Measurements from ENCODE around the gene SERPINB1. TPM values are rescaled to one million over a fixed set of nuclear protein-coding genes. Genes with fewer than 3 reads are reported as not detected.

The SERPINB1 gene
- total RNA-seq, 1 experiment from 2014 or later, result 2.3 TPM

- peaks cover 3% of the 10 kb centered on the region; the same call in 1 of the 2 replicates for H3K36me3 ChIP-seq
- H3K4me1 ChIP-seq, result peaks cover 20% of the 10 kb centered on the region
- H3K27ac ChIP-seq, result no peak overlapping the region
- H3K4me3 ChIP-seq, result no peak overlapping the region
- H3K9me3 ChIP-seq (replicated peaks), result no peaks in the 10 kb centered on the region
- H3K27me3 ChIP-seq, result no peaks in the 10 kb centered on the region
- DNase-seq, result no peak
Measured at GRCh38 chr6:2791450-2791974, 50.2 kb downstream of the SERPINB1 start.

DNA sequence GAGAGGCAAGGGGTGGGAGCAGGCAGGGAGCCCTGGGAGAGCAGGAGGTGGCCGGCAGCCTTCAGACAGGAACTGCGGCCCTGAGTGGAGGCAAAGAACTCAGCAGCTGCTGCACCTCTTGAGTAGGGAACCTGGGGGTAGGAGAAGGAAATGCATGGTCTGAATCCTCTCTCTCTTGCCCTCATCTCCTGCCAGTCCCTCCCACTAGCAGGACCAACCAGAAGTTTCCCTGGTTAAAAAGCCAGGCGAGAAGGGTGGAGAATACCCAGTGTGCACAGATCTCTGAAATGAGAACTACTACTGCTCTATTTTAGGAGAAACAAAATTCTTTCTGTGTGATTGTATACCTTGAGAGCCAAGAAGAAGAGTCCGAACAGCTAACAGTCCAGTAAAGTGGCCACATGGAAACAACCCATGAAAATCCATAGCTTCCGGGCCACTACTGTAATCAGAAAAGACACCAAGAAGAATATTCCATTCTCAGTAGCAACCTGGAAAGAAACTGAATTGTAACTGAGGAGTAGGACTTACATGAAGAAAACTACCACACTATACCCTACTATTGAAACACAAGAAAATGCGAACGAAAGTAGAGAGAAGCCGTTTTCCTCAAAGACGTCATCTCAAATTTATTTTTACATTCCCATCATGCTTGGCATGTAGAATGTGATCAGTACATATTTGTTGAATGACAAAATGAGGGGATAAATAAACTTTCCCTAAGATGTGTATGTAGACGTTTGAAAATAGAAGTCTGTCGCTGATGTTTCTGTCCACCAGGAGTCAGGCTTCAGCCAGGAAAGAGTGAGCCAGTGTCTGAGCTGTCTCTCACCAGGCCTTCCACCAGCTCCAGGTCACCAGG, 50.8 kb downstream of the SERPINB1 start:
- no peak overlapping the region for H3K4me3 ChIP-seq

DNA sequence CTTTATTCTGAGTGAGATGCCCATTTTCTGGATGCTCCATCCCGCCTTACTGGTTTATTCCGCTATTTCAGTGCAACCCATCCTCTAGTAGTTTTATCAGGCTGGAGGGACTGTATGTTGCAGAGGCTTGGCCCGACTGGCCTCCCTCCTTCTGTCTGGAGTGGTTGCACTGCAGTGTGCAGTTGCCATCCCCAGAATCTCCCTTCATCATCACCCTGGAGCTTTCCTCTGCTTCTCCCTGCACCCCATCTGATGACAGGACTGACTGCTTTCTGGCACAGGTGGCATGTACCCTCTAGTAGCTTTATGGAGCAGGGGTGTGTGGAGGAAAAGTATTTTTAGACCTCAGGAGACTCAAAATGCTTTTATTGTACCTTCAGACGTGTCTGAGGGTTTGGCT, 55.4 kb downstream of the SERPINB1 start:
- Histone ChIP-seq H3K36me3 (peaks cover 12% of the 10 kb centered on the region; the same call in 1 of the 2 replicates), H3K27ac (no peak overlapping the region), H3K27me3 (no peaks in the 10 kb centered on the region), H3K4me3 (no peak overlapping the region), H3K9me3 (replicated peaks) (no peaks in the 10 kb centered on the region), H3K4me1 (peaks cover 37% of the 10 kb centered on the region)
- DNase-seq, result no peak

More for the DNA sequence above, 50.8 kb downstream of the SERPINB1 start:
- Histone ChIP-seq H3K36me3 (peaks cover 3% of the 10 kb centered on the region; the same call in 1 of the 2 replicates), H3K27me3 (no peaks in the 10 kb centered on the region), H3K9me3 (replicated peaks) (no peaks in the 10 kb centered on the region), H3K4me1 (peaks cover 20% of the 10 kb centered on the region), H3K27ac (peak overlapping the region; percentile 6; the same call in 1 of the 2 replicates)
- DNase-seq, result peak; percentile 42 to 72

- Histone ChIP-seq H3K27ac (no peak overlapping the region; the same call in 1 of the 2 replicates), H3K4me3 (no peak overlapping the region), H3K9me3 (replicated peaks) (no peaks in the 10 kb centered on the region), H3K4me1 (peaks cover 25% of the 10 kb centered on the region), H3K36me3 (peaks cover 13% of the 10 kb centered on the region; the same call in 1 of the 2 replicates), H3K27me3 (no peaks in the 10 kb centered on the region)
- no peak for DNase-seq
Measured at GRCh38 chr6:2784930-2785329, 56.7 kb downstream of the SERPINB1 start.

- Histone ChIP-seq H3K4me3 (peak overlapping the region; percentile 49), H3K4me1 (peaks cover 20% of the 10 kb centered on the region), H3K27ac (peak overlapping the region; percentile 39), H3K27me3 (no peaks in the 10 kb centered on the region), H3K36me3 (peaks cover 17% of the 10 kb centered on the region; the same call in 1 of the 2 replicates), H3K9me3 (replicated peaks) (no peaks in the 10 kb centered on the region)
- DNase-seq, result peak; percentile 27 to 43
Measured at GRCh38 chr6:2784061-2784460, 57.6 kb downstream of the SERPINB1 start.

DNA sequence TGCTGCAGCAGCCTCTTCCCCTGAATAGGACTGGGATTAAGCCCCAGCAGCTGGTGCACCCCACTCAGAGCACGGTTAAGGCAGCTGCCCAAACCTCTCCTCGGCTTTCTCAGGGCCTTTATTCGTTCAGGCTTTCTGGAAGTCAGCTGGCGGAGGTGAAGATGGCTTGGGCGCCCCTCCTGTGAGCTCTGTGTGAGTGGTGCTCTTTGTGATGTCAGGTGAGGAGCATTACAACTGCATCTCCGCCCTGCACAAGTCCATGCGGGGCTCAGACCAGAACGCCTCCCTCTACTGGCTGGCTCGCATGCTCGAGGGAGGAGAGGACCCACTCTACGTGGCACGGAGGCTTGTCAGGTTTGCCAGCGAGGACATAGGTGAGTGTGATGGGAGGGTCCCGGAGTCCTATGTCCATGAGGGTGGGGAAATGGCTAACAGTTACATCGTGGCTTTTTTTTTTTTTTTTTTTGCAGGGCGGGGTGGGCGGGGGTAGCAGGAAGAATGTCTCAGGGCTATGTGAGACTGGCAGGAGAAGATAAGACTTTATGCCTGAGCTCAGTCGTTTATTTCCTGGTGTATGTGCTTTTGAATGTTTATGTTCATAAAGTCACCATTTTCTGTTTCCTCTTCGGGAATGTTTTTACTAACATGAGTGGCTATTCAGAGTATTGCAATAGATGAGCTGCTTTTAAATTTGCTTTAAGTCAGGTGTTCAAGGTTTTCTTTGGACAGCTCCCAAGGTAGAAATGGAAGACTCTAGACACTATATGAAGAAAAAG, 58.3 kb downstream of the SERPINB1 start:
- H3K27me3 ChIP-seq, result no peaks in the 10 kb centered on the region
- peak overlapping the region; percentile 49 for H3K4me3 ChIP-seq
- no peaks in the 10 kb centered on the region for H3K9me3 ChIP-seq (replicated peaks)
- H3K27ac ChIP-seq, result peak overlapping the region; percentile 89
- peaks cover 17% of the 10 kb centered on the region; the same call in 1 of the 2 replicates for H3K36me3 ChIP-seq
- peak in 1 of 2 experiments; percentile 91 for DNase-seq
- peaks cover 17% of the 10 kb centered on the region for H3K4me1 ChIP-seq

GRCh38 chr6:2782825-2783187, 58.9 kb downstream of the SERPINB1 start:
- H3K4me3 ChIP-seq, result peak overlapping the region; percentile 49
- no peaks in the 10 kb centered on the region for H3K9me3 ChIP-seq (replicated peaks)
- peaks cover 15% of the 10 kb centered on the region; the same call in 1 of the 2 replicates for H3K36me3 ChIP-seq
- H3K27me3 ChIP-seq, result no peaks in the 10 kb centered on the region
- DNase-seq, result peak; percentile 84 to 91
- H3K4me1 ChIP-seq, result peaks cover 17% of the 10 kb centered on the region
- H3K27ac ChIP-seq, result peak overlapping the region; percentile 89

DNA sequence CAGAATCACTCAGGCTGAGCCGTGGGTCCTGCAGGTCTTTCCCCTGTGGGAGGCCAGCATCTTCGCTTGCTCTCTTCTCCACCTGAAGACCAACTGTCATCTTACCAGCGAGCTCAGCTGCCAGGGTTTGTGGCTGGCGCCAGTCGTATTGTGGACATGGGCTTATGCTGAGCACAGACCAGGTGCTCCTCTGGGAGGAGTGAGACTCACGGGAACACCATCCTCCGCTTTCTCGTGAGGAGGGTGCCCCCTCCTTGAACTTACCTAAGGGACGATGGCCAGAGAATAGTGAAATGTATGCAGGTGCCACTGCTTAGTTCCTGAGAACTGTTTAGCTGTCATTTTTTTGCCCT, 59.3 kb downstream of the SERPINB1 start:
- peaks cover 17% of the 10 kb centered on the region for H3K4me1 ChIP-seq
- no peak for DNase-seq
- H3K36me3 ChIP-seq, result peaks cover 16% of the 10 kb centered on the region; the same call in 1 of the 2 replicates

More for the DNA sequence above, 59.3 kb downstream of the SERPINB1 start:
- H3K9me3 ChIP-seq (replicated peaks), result no peaks in the 10 kb centered on the region
- H3K27me3 ChIP-seq, result no peaks in the 10 kb centered on the region
- H3K4me3 ChIP-seq, result no peak overlapping the region
- peak overlapping the region; percentile 89 for H3K27ac ChIP-seq

Other genes with a start within 250 kb of the SERPINB1 start
- gene MYLK4, start 90.9 kb downstream of the SERPINB1 start, total RNA-seq (2014; rRNA removed; shearing (Covaris generic)), result 2.3 and 3.0 TPM in 2 replicates
- gene WRNIP1, start 76.5 kb downstream of the SERPINB1 start, total RNA-seq (2014; rRNA removed; shearing (Covaris generic)), result 68.3 and 74.8 TPM in 2 replicates
- gene SERPINB9, start 61.4 kb upstream of the SERPINB1 start, total RNA-seq (2014; rRNA removed; shearing (Covaris generic)), result 0.81 and 0.89 TPM in 2 replicates
- 60.4 and 62.5 TPM in 2 replicates for gene SERPINB6, start 129.7 kb upstream of the SERPINB1 start, total RNA-seq (2014; rRNA removed; shearing (Covaris generic))
- 15.4 and 17.5 TPM in 2 replicates for gene NQO2, start 158.0 kb upstream of the SERPINB1 start, total RNA-seq (2014; rRNA removed; shearing (Covaris generic))
- gene RIPK1, start 226.6 kb upstream of the SERPINB1 start, total RNA-seq (2014; rRNA removed; shearing (Covaris generic)), result 6.1 and 7.3 TPM in 2 replicates

All from SJCRH30 (cell line).